ENCODE data around the gene SH3D21. TPM values are rescaled to one million over a fixed set of nuclear protein-coding genes. Genes with fewer than 3 reads are reported as not detected.

The SH3D21 gene
- polyA plus RNA-seq, 3 donors, result 19.0 to 43.2 (median 30.3) TPM

- DNase-seq (ENCODE audit: extremely low read depth in 1 of 11, low read depth in 9 of 11, low spot score in 4 of 11), result peak; percentile 79 to 92 (median 86)
These were observed 17.6 kb downstream of the SH3D21 start, which contains the start of gene EVA1B for GRCh38 chr1:36323636-36324352. Gene EVA1B, minus strand, starts transcription at chr1:36323645. Its CDS starts 608 bp downstream, at chr1:36323037.

GRCh38 chr1:36324353-36324703 is 18.2 kb downstream of the SH3D21 start:
- peak in 3 of 11 donors; percentile 55 to 71 (median 65) for DNase-seq (ENCODE audit: extremely low read depth in 1 of 11, low read depth in 9 of 11, low spot score in 4 of 11)

- no peak for DNase-seq (ENCODE audit: extremely low read depth in 1 of 11, low read depth in 9 of 11, low spot score in 4 of 11)
These were observed 20.3 kb downstream of the SH3D21 start for GRCh38 chr1:36326499-36326898.

GRCh38 chr1:36327421-36328087 is 21.4 kb downstream of the SH3D21 start:
- no peak for DNase-seq (ENCODE audit: extremely low read depth in 1 of 11, low read depth in 9 of 11, low spot score in 4 of 11)

- DNase-seq (ENCODE audit: extremely low read depth in 1 of 11, low read depth in 9 of 11, low spot score in 4 of 11), result no peak
These were observed 21.9 kb downstream of the SH3D21 start for GRCh38 chr1:36328088-36328480.

- no peak for DNase-seq (ENCODE audit: extremely low read depth in 1 of 11, low read depth in 9 of 11, low spot score in 4 of 11)
These were observed 22.5 kb downstream of the SH3D21 start for GRCh38 chr1:36328713-36329112.

GRCh38 chr1:36329817-36330216 is 23.6 kb downstream of the SH3D21 start:
- DNase-seq (ENCODE audit: extremely low read depth in 1 of 11, low read depth in 9 of 11, low spot score in 4 of 11), result no peak

GRCh38 chr1:36330940-36331339 is 24.8 kb downstream of the SH3D21 start:
- no peak for DNase-seq (ENCODE audit: extremely low read depth in 1 of 11, low read depth in 9 of 11, low spot score in 4 of 11)

GRCh38 chr1:36337830-36338229 is 31.7 kb downstream of the SH3D21 start:
- no peak for DNase-seq (ENCODE audit: extremely low read depth in 1 of 11, low read depth in 9 of 11, low spot score in 4 of 11)

GRCh38 chr1:36339215-36339614 is 33.0 kb downstream of the SH3D21 start:
- DNase-seq (ENCODE audit: extremely low read depth in 1 of 11, low read depth in 9 of 11, low spot score in 4 of 11), result no peak

- DNase-seq (ENCODE audit: extremely low read depth in 1 of 11, low read depth in 9 of 11, low spot score in 4 of 11), result no peak
These were observed 33.4 kb downstream of the SH3D21 start for GRCh38 chr1:36339615-36340014.

GRCh38 chr1:36341626-36342320 is 35.6 kb downstream of the SH3D21 start:
- no peak for DNase-seq (ENCODE audit: extremely low read depth in 1 of 11, low read depth in 9 of 11, low spot score in 4 of 11)

GRCh38 chr1:36342426-36343185 is 36.4 kb downstream of the SH3D21 start:
- DNase-seq (ENCODE audit: extremely low read depth in 1 of 11, low read depth in 9 of 11, low spot score in 4 of 11), result no peak

- no peak for DNase-seq (ENCODE audit: extremely low read depth in 1 of 11, low read depth in 9 of 11, low spot score in 4 of 11)
These were observed 37.7 kb downstream of the SH3D21 start for GRCh38 chr1:36343651-36344394.

GRCh38 chr1:36344395-36344680 is 38.2 kb downstream of the SH3D21 start:
- no peak for DNase-seq (ENCODE audit: extremely low read depth in 1 of 11, low read depth in 9 of 11, low spot score in 4 of 11)

GRCh38 chr1:36345353-36345752 is 39.2 kb downstream of the SH3D21 start:
- no peak for DNase-seq (ENCODE audit: extremely low read depth in 1 of 11, low read depth in 9 of 11, low spot score in 4 of 11)

- DNase-seq (ENCODE audit: extremely low read depth in 1 of 11, low read depth in 9 of 11, low spot score in 4 of 11), result no peak
These were observed 40.7 kb downstream of the SH3D21 start for GRCh38 chr1:36346741-36347370.

GRCh38 chr1:36349241-36349671 is 43.1 kb downstream of the SH3D21 start:
- no peak for DNase-seq (ENCODE audit: extremely low read depth in 1 of 11, low read depth in 9 of 11, low spot score in 4 of 11)
